Neural cell (in vitro differentiated cells): ENCODE data around the gene MEDAG.

Source experiments
- EP300 ChIP-seq: fragments of 450-650 bp; conservative IDR thresholded peaks from 2 replicates; pipeline ENCODE4 v1.6.1; 2014; ENCODE audit warnings: antibody characterized with exemption, mild to moderate bottlenecking, moderate library complexity; ENCODE audit not compliant: poor library complexity, severe bottlenecking
- EZH2 ChIP-seq: fragments of 200-600, 300-800 bp; shearing (Covaris generic), sonication (generic); IDR thresholded peaks from 2 replicates; pipeline ENCODE4 v1.6.1; 2014; ENCODE audit warnings: antibody characterized with exemption, low read length, borderline replicate concordance, mild to moderate bottlenecking; ENCODE audit not compliant: insufficient read depth, poor library complexity, severe bottlenecking
- MXI1 ChIP-seq: fragments of 450-650 bp; conservative IDR thresholded peaks from 2 replicates; pipeline ENCODE4 v1.6.1; 2014; ENCODE audit warnings: antibody characterized with exemption, mild to moderate bottlenecking; ENCODE audit not compliant: poor library complexity, severe bottlenecking
- POLR2AphosphoS5 ChIP-seq: IDR thresholded peaks from 2 replicates; pipeline ENCODE4 v1.6.1; 2012
- RAD21 ChIP-seq: fragments of 450-650 bp; conservative IDR thresholded peaks from 2 replicates; pipeline ENCODE4 v1.6.1; 2014; ENCODE audit warnings: antibody characterized with exemption, mild to moderate bottlenecking, moderate library complexity
- SMC3 ChIP-seq: fragments of 450-650 bp; conservative IDR thresholded peaks from 2 replicates; pipeline ENCODE4 v1.6.1; 2014; ENCODE audit warnings: antibody characterized with exemption, mild to moderate bottlenecking, moderate library complexity; ENCODE audit not compliant: poor library complexity
- TAF1 ChIP-seq: IDR thresholded peaks from 2 replicates; pipeline ENCODE4 v1.6.1; 2012; ENCODE audit warnings: low read depth
- TF ChIP-seq, protein P1 (sequence below): fragments of 450-650 bp; IDR thresholded peaks from 2 replicates; pipeline ENCODE4 v1.5.1; 2014; ENCODE audit warnings: antibody characterized with exemption, mild to moderate bottlenecking, moderate library complexity; ENCODE audit not compliant: poor library complexity, severe bottlenecking
- TF ChIP-seq, protein P2 (sequence below): IDR thresholded peaks from 2 replicates; pipeline ENCODE4 v1.6.1; 2012; ENCODE audit warnings: borderline replicate concordance

DNA sequence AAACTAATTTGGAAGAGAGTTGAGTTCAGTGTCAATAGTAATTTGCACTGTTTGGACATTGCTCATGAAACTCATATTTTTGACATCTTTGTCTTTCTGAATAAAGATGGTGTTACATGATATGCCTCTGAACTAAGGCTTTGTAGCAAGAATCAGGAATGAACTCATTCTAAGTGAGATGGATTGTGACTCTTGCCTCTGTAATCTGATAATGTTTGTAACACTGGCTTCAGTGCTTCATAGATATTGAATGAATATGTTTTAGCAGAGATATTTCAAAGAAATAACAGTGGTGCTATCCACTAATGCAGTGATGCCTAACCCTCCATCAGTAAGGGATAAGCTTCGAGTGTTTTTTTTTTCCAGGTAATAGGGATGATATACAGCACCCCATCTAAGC lies 59.3 kb downstream of the MEDAG start:
- TF ChIP-seq, protein P1, sequence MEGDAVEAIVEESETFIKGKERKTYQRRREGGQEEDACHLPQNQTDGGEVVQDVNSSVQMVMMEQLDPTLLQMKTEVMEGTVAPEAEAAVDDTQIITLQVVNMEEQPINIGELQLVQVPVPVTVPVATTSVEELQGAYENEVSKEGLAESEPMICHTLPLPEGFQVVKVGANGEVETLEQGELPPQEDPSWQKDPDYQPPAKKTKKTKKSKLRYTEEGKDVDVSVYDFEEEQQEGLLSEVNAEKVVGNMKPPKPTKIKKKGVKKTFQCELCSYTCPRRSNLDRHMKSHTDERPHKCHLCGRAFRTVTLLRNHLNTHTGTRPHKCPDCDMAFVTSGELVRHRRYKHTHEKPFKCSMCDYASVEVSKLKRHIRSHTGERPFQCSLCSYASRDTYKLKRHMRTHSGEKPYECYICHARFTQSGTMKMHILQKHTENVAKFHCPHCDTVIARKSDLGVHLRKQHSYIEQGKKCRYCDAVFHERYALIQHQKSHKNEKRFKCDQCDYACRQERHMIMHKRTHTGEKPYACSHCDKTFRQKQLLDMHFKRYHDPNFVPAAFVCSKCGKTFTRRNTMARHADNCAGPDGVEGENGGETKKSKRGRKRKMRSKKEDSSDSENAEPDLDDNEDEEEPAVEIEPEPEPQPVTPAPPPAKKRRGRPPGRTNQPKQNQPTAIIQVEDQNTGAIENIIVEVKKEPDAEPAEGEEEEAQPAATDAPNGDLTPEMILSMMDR, result no peak
- TF ChIP-seq EZH2 (no peak), TAF1 (no peak), EP300 (no peak), POLR2AphosphoS5 (no peak), RAD21 (no peak), SMC3 (no peak), MXI1 (no peak)
- TF ChIP-seq, protein P2, sequence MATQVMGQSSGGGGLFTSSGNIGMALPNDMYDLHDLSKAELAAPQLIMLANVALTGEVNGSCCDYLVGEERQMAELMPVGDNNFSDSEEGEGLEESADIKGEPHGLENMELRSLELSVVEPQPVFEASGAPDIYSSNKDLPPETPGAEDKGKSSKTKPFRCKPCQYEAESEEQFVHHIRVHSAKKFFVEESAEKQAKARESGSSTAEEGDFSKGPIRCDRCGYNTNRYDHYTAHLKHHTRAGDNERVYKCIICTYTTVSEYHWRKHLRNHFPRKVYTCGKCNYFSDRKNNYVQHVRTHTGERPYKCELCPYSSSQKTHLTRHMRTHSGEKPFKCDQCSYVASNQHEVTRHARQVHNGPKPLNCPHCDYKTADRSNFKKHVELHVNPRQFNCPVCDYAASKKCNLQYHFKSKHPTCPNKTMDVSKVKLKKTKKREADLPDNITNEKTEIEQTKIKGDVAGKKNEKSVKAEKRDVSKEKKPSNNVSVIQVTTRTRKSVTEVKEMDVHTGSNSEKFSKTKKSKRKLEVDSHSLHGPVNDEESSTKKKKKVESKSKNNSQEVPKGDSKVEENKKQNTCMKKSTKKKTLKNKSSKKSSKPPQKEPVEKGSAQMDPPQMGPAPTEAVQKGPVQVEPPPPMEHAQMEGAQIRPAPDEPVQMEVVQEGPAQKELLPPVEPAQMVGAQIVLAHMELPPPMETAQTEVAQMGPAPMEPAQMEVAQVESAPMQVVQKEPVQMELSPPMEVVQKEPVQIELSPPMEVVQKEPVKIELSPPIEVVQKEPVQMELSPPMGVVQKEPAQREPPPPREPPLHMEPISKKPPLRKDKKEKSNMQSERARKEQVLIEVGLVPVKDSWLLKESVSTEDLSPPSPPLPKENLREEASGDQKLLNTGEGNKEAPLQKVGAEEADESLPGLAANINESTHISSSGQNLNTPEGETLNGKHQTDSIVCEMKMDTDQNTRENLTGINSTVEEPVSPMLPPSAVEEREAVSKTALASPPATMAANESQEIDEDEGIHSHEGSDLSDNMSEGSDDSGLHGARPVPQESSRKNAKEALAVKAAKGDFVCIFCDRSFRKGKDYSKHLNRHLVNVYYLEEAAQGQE, result no peak
